Activated CD8-positive, alpha-beta memory T cell treated with anti-CD3 and anti-CD28 coated beads, Interleukin-2, amount 10 ng/mL, durations not matched to agents 7 days and 5 days (primary cell): ENCODE results near the gene PROSER3. TPM values are rescaled to one million over a fixed set of nuclear protein-coding genes. Genes with fewer than 3 reads are reported as not detected.
"Not testable (repeated sequence)": the region's sequence is repeated elsewhere in the genome, so short reads cannot be mapped to it uniquely, and the experiment has no call there.

Experiments used
- ATAC-seq: fragments of 150-1000 bp; cut with Tn5 transposase; one replicate; pipeline ENCODE4 v1.10.0; 2021; ENCODE audit warnings: moderate library complexity
- CTCF ChIA-PET: fragments of 350-600 bp; sonication (Branson Sonifier 250); formaldehyde crosslinking; loops from one replicate; lab custom pipeline; 2021; ENCODE audit warnings: antibody characterized with exemption; lab: Charles Lee
- DNase-seq: peaks from one replicate; pipeline ENCODE4 v3.0.0-alpha.2; 2020
- H3K27ac Mint-ChIP-seq: one replicate; pipeline ENCODE4 v1.8.0; 2021; ENCODE audit warnings: mild to moderate bottlenecking, mixed read lengths
- H3K27me3 Mint-ChIP-seq: one replicate; pipeline ENCODE4 v1.8.0; 2021; ENCODE audit warnings: mixed read lengths
- H3K36me3 Mint-ChIP-seq: one replicate; pipeline ENCODE4 v1.8.0; 2021; ENCODE audit warnings: mild to moderate bottlenecking, mixed read lengths
- H3K4me1 Mint-ChIP-seq: one replicate; pipeline ENCODE4 v1.8.0; 2021; ENCODE audit warnings: mixed read lengths
- H3K4me3 Mint-ChIP-seq: one replicate; pipeline ENCODE4 v1.8.0; 2021; ENCODE audit warnings: mild to moderate bottlenecking, moderate library complexity, mixed read lengths
- H3K9me3 Mint-ChIP-seq: one replicate; pipeline ENCODE4 v1.8.0; 2022; ENCODE audit warnings: low read depth, mixed read lengths
- total RNA-seq, 2 experiments: library from RNA; stranded (reverse); gene quantifications; one replicate each; pipeline ENCODE4 v1.2.3, GENCODE V29; 2021

The PROSER3 gene
- total RNA-seq, 2 experiments from 2014 or later, result 46.5 to 57.8 TPM

GRCh38 chr19:35792312-35792711 lies 34.3 kb downstream of the PROSER3 start:
- H3K27ac Mint-ChIP-seq, result no peak overlapping the region
- H3K4me3 Mint-ChIP-seq, result no peak overlapping the region
- no peaks in the 10 kb centered on the region for H3K4me1 Mint-ChIP-seq
- DNase-seq, result no peak
- ATAC-seq, result no peak
- H3K27me3 Mint-ChIP-seq, result peaks cover 23% of the 10 kb centered on the region
- H3K9me3 Mint-ChIP-seq, result no peaks in the 10 kb centered on the region
- no peaks in the 10 kb centered on the region for H3K36me3 Mint-ChIP-seq
- CTCF ChIA-PET, result no interaction called here

- ATAC-seq, result no peak
- H3K36me3 Mint-ChIP-seq, result no peaks in the 10 kb centered on the region
- CTCF ChIA-PET, result no interaction called here
- DNase-seq, result no peak
- no peak overlapping the region for H3K4me3 Mint-ChIP-seq
- no peaks in the 10 kb centered on the region for H3K9me3 Mint-ChIP-seq
- H3K27ac Mint-ChIP-seq, result no peak overlapping the region
- peaks cover 28% of the 10 kb centered on the region for H3K27me3 Mint-ChIP-seq
- no peaks in the 10 kb centered on the region for H3K4me1 Mint-ChIP-seq
Observed at GRCh38 chr19:35792888-35793287, 34.9 kb downstream of the PROSER3 start.

DNA sequence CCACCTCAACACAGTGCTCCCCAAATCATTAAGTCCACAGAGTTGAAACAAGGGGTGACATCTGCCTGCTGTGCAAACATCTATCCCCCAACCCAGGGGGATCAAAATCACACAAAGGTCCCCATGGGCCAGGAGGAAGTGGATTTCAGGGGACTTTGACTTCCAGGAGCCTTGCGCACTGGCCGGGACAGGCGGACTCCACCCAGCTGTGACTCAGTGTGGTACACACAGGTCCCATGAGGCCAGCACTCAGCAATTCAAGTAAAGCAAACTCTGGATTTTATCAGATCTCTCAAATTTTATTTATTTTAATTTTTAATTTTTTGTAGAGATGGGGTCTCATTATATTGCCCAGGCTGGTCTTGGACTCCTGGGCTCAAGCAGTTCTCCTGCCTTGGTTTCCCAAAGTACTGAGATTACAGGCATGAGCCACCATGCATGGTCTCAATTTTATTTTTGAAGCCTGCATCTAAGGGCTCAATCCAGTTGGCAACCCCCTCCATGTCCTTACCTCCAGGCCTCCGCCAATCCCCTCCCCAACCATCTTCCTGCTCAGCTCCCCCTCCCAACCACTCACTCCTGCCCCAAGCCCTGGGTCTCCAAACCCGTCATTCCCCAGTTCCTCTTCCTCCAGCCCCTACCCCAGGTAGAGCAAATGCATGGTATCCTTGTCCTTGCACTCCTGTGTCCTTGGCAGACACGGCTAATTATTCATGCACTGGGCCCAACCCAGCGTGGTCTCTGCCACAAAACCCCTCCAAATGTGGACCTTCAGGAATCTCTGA lies 35.6 kb downstream of the PROSER3 start:
- CTCF ChIA-PET, result interaction anchor here (0.9 kb wide), 1 partner anchor 99 kb away, joined by 3 read pairs; no protein-coding TSS in a partner anchor
- Mint-ChIP-seq H3K27me3 (peaks cover 33% of the 10 kb centered on the region), H3K9me3 (no peaks in the 10 kb centered on the region), H3K27ac (no peak overlapping the region), H3K36me3 (no peaks in the 10 kb centered on the region), H3K4me1 (no peaks in the 10 kb centered on the region), H3K4me3 (no peak overlapping the region)
- DNase-seq (no peak), ATAC-seq (no peak)

- H3K36me3 Mint-ChIP-seq, DNase-seq, ATAC-seq, H3K9me3 Mint-ChIP-seq, H3K27ac Mint-ChIP-seq, H3K4me3 Mint-ChIP-seq, CTCF ChIA-PET, H3K4me1 Mint-ChIP-seq: not testable (repeated sequence)
- H3K27me3 Mint-ChIP-seq, result peaks cover 33% of the 10 kb centered on the region
Observed at GRCh38 chr19:35795564-35795963, 37.6 kb downstream of the PROSER3 start.

DNA sequence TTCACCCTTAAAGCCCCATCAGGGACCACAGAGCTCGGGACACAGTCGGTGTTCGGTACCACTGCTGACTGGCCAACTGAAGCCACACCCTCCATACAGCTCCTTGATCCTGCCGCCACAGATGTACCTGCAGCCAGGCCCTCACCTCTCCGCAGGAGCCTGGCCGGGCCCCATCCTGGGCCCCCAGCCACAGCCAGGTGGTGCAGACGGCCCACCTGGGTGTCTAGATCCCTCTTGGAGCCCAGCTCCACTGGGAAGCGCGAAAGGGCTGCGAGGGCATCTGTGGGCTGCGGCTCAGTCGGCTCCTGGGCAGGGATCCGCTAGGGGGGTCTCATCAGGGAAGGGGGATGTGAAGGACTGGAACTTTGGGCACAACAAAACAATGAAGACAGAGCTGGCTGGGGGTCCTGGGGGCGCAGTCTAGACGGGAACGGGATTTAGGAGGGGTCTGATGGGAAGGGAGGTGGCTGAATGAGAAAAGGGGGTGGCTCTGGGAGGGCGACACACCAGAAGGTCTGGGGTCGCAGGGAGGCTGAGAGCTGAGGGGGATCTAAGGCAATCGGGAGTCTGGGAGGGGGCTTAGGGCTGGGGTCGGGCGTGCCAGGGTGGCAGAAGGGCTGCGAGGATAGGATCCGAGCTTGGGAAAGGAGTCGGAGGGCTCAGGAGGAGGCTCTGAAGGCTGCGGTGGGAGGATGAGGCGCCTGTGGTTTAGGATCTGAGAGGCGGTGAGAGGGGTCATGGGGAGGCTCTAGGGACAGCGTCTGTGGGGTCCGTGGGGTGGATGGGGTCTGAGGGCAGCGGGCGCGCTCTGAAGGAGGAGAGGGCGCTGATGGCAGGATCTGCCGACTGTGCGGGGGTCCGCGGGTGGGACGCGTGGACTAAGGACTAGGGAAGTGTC lies 38.9 kb downstream of the PROSER3 start:
- no peak for ATAC-seq
- Mint-ChIP-seq H3K36me3 (no peaks in the 10 kb centered on the region), H3K4me3 (no peak overlapping the region), H3K27ac (no peak overlapping the region), H3K27me3 (peaks cover 33% of the 10 kb centered on the region), H3K9me3 (no peaks in the 10 kb centered on the region), H3K4me1 (no peaks in the 10 kb centered on the region)
- no peak for DNase-seq
- CTCF ChIA-PET, result no interaction called here

- H3K36me3 Mint-ChIP-seq, result no peaks in the 10 kb centered on the region
- H3K27me3 Mint-ChIP-seq, result peaks cover 33% of the 10 kb centered on the region
- peak; percentile 49 for ATAC-seq
- CTCF ChIA-PET, result no interaction called here
- H3K4me1 Mint-ChIP-seq, result no peaks in the 10 kb centered on the region
- DNase-seq, result no peak
- H3K4me3 Mint-ChIP-seq, result no peak overlapping the region
- H3K27ac Mint-ChIP-seq, result no peak overlapping the region
- H3K9me3 Mint-ChIP-seq, result no peaks in the 10 kb centered on the region
Observed at GRCh38 chr19:35797663-35798062, 39.7 kb downstream of the PROSER3 start.

DNA sequence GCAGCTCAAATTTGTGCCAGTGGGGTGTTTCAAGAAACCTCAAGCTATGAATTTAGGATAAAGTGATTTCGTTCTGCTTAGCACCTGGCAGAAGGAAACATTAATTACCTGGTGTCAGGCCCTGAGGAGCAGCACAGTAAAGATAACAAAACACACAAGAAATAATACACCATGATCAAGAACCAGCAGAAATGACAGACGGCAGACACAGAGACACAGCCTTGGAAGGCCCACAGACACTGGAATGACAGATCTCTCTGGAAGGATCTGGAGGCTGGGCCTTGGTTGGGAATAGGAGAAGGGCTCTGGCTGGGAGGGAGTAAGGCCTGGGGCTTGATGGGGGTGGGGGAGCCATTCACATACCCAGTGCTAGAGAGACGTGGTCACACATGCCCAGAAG lies 43.9 kb downstream of the PROSER3 start:
- Mint-ChIP-seq H3K36me3 (no peaks in the 10 kb centered on the region), H3K9me3 (no peaks in the 10 kb centered on the region), H3K27ac (no peak overlapping the region), H3K4me3 (no peak overlapping the region), H3K4me1 (peaks cover 9% of the 10 kb centered on the region), H3K27me3 (peaks cover 15% of the 10 kb centered on the region)
- DNase-seq, result no peak
- CTCF ChIA-PET, result no interaction called here
- no peak for ATAC-seq

GRCh38 chr19:35805526-35806102 lies 47.6 kb downstream of the PROSER3 start:
- CTCF ChIA-PET, result no interaction called here
- peaks cover 9% of the 10 kb centered on the region for H3K4me1 Mint-ChIP-seq
- no peak for DNase-seq
- no peaks in the 10 kb centered on the region for H3K36me3 Mint-ChIP-seq
- no peak overlapping the region for H3K27ac Mint-ChIP-seq
- no peak overlapping the region for H3K4me3 Mint-ChIP-seq
- ATAC-seq, result no peak
- no peaks in the 10 kb centered on the region for H3K9me3 Mint-ChIP-seq
- peaks cover 5% of the 10 kb centered on the region for H3K27me3 Mint-ChIP-seq

- Mint-ChIP-seq H3K4me1 (peaks cover 9% of the 10 kb centered on the region), H3K4me3 (no peak overlapping the region), H3K36me3 (no peaks in the 10 kb centered on the region), H3K27me3 (peaks cover 8% of the 10 kb centered on the region), H3K27ac (no peak overlapping the region), H3K9me3 (no peaks in the 10 kb centered on the region)
- ATAC-seq (no peak), DNase-seq (no peak)
- CTCF ChIA-PET, result no interaction called here
Observed at GRCh38 chr19:35806597-35806996, 48.6 kb downstream of the PROSER3 start.

DNA sequence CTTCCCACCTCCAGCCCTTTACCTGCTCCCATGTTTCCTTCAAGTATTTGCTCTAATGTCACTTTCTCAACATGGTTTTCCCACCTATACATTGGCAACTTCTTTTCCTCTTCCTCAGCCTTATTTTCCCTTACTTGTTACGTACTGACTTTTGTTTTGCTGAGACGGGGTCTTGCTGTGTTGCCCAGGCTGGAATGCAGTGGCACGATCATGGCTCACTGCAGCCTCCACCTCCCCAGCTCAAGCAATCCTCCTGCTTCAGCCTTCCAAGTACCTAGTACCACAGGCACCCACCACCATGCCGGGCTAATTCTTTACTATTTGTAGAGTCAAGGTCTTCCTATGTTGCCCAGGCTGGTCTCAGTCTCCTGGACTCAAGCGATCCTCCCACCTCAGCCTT lies 49.7 kb downstream of the PROSER3 start:
- CTCF ChIA-PET, result no interaction called here
- H3K4me1 Mint-ChIP-seq, result peaks cover 9% of the 10 kb centered on the region
- H3K27ac Mint-ChIP-seq, result no peak overlapping the region
- peaks cover 8% of the 10 kb centered on the region for H3K27me3 Mint-ChIP-seq
- DNase-seq (no peak), ATAC-seq (no peak)
- H3K4me3 Mint-ChIP-seq, result no peak overlapping the region
- H3K9me3 Mint-ChIP-seq, result no peaks in the 10 kb centered on the region
- H3K36me3 Mint-ChIP-seq, result no peaks in the 10 kb centered on the region

DNA sequence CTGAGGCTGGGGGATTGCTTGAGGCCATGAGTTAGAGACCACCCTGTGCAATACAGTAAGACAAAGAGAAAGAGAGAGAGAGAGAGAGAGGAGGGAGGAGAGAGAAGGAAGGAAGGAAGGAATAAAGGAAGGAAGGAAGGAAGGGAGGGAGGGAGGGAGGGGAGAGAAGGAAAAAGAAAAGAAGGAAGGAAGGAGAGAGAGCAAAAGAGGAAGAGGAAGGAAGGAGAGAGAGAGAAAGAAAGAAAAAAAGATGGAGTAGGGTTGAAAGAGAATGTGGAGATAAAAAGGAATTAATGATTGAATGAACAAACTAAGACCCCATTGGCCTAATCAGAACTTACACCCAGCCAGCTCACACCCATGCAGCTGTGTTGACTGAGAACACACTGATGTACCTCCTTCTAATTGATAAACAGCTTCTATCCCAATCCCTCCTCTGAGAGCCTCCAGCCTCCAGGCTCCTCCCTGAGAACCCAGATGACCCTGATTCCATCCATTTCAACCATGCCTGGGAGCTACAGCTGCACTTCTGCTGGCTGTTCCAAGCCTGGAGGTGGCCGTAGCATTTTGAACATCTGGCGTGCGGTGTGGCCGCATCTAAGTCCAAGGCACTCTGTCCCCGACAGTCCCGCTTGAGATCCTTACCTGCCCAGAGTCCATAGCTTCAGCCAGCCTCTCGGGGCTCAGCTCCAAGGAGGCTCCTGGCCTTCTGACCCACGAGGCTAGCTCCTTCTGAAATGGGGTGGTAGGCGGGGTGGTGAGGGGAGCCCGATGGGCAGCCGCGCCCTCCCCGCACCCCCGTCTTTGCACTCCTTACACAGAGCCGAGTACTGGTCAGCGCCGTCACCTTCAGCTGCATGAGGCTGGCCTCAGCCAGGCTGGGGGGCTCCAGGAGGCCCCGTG lies 53.6 kb downstream of the PROSER3 start:
- H3K27me3 Mint-ChIP-seq, result peaks cover 10% of the 10 kb centered on the region
- no peaks in the 10 kb centered on the region for H3K9me3 Mint-ChIP-seq
- no peak overlapping the region for H3K27ac Mint-ChIP-seq
- no peaks in the 10 kb centered on the region for H3K4me1 Mint-ChIP-seq
- no peak for ATAC-seq
- no peak for DNase-seq
- CTCF ChIA-PET, result interaction anchor here (1.0 kb wide), 1 partner anchor 8 kb away, joined by 5 read pairs; no protein-coding TSS in a partner anchor
- H3K4me3 Mint-ChIP-seq, result no peak overlapping the region
- H3K36me3 Mint-ChIP-seq, result no peaks in the 10 kb centered on the region

- Mint-ChIP-seq H3K36me3 (no peaks in the 10 kb centered on the region), H3K9me3 (no peaks in the 10 kb centered on the region), H3K27me3 (peaks cover 11% of the 10 kb centered on the region), H3K27ac (no peak within 1 kb of the TSS), H3K4me1 (no peaks in the 10 kb centered on the region), H3K4me3 (no peak within 1 kb of the TSS)
- CTCF ChIA-PET, result no interaction called here
- DNase-seq (no peak), ATAC-seq (no peak)
Observed at GRCh38 chr19:35812220-35813042, 54.5 kb downstream of the PROSER3 start, which contains the start of gene PRODH2. Gene PRODH2 (minus strand): TSS chr19:35812845. CDS start chr19:35812805, 40 bp downstream.
